K562 (cell line): ENCODE data around the gene RFWD3. TPM values are rescaled to one million over a fixed set of nuclear protein-coding genes. Genes with fewer than 3 reads are reported as not detected.

Experiments
- CHD1 ChIP-seq: fragments of 200-600 bp; sonication (generic); IDR thresholded peaks from one replicate; pipeline ENCODE4 v1.6.1; 2012; ENCODE audit warnings: mild to moderate bottlenecking, moderate library complexity, low read length, inconsistent platforms
- DPF2 ChIP-seq: fragments of 450-650 bp; IDR thresholded peaks from 2 replicates; pipeline ENCODE4 v1.6.1; 2016
- E4F1 ChIP-seq: fragments of 250-450 bp; sonication (Bioruptor Pico); IDR thresholded peaks from 2 replicates; pipeline ENCODE4 v1.5.0; 2021; ENCODE audit warnings: mild to moderate bottlenecking, borderline replicate concordance
- ESRRA ChIP-seq: fragments of 450-650 bp; IDR thresholded peaks from 2 replicates; pipeline ENCODE4 v1.6.1; 2014; ENCODE audit warnings: low read depth, mild to moderate bottlenecking, moderate library complexity, borderline replicate concordance
- EWSR1 ChIP-seq: fragments of 450-650 bp; IDR thresholded peaks from 2 replicates; pipeline ENCODE4 v1.6.1; 2018; ENCODE audit warnings: borderline replicate concordance, mild to moderate bottlenecking, low read depth, moderate library complexity; ENCODE audit not compliant: partially characterized antibody
- ILK ChIP-seq: fragments of 450-650 bp; IDR thresholded peaks from 2 replicates; pipeline ENCODE4 v1.6.1; 2016; ENCODE audit warnings: missing genetic modification characterization, low read depth, mild to moderate bottlenecking, missing compliant biosample characterization, moderate library complexity, borderline replicate concordance
- NFXL1 ChIP-seq: fragments of 450-650 bp; formaldehyde crosslinking; IDR thresholded peaks from 2 replicates; pipeline ENCODE4 v1.4.0; 2021; ENCODE audit warnings: mild to moderate bottlenecking
- NR2C1 ChIP-seq, 2 experiments: fragments of 450-650 bp; IDR thresholded peaks; 2 replicates each; pipeline ENCODE4 v1.6.1; 2017; ENCODE audit warnings: mild to moderate bottlenecking in 2 of 2, antibody characterized with exemption in 1 of 2, inconsistent platforms in 1 of 2, missing compliant biosample characterization in 1 of 2, missing genetic modification characterization in 1 of 2
- NR4A1 ChIP-seq, 2 experiments: fragments of 250-450 bp in 1 of 2; fragments of 450-650 bp in 1 of 2; sonication (Bioruptor Pico) in 1 of 2; IDR thresholded peaks; 2 replicates each; pipeline versions ENCODE4 v1.4.0 to v1.6.1; 2016 to 2020; ENCODE audit warnings: mild to moderate bottlenecking in 2 of 2, missing compliant biosample characterization in 1 of 2, missing genetic modification characterization in 1 of 2, moderate library complexity in 1 of 2
- PYGO2 ChIP-seq: fragments of 450-650 bp; IDR thresholded peaks from 2 replicates; pipeline ENCODE4 v1.6.1; 2016; ENCODE audit warnings: mild to moderate bottlenecking, missing genetic modification characterization, moderate library complexity, missing compliant biosample characterization
- RHOXF2B ChIP-seq: fragments of 250-450 bp; sonication (Bioruptor Pico); conservative IDR thresholded peaks from 2 replicates; pipeline ENCODE4 v1.5.1; 2021
- SRSF1 ChIP-seq: fragments of 200-400 bp; formaldehyde crosslinking; IDR thresholded peaks from 2 replicates; pipeline ENCODE4 v1.6.1; 2017; ENCODE audit warnings: mild to moderate bottlenecking, low read depth, low read length, moderate library complexity
- SRSF3 ChIP-seq: fragments of 200-400 bp; formaldehyde crosslinking; IDR thresholded peaks from 2 replicates; pipeline ENCODE4 v1.6.1; 2016; ENCODE audit warnings: mild to moderate bottlenecking, low read length, moderate library complexity; ENCODE audit not compliant: insufficient read depth
- TAF15 ChIP-seq: fragments of 200-400 bp; formaldehyde crosslinking; IDR thresholded peaks from 2 replicates; pipeline ENCODE4 v1.6.1; 2017; ENCODE audit warnings: mild to moderate bottlenecking, low read depth, low read length, moderate library complexity
- TAL1 ChIP-seq: fragments of 450-650 bp; IDR thresholded peaks from 2 replicates; pipeline ENCODE4 v1.6.1; 2016; ENCODE audit warnings: mild to moderate bottlenecking
- TCF3 ChIP-seq: sonication (generic); formaldehyde crosslinking; IDR thresholded peaks from 2 replicates; pipeline ENCODE4 v1.4.0; 2020; ENCODE audit warnings: mild to moderate bottlenecking, missing genetic modification reagents
- TFE3 ChIP-seq: fragments of 450-650 bp; formaldehyde crosslinking; IDR thresholded peaks from 2 replicates; pipeline ENCODE4 v1.4.0; 2020; ENCODE audit warnings: mild to moderate bottlenecking, mixed read lengths
- ZEB2 ChIP-seq: fragments of 450-650 bp; IDR thresholded peaks from 2 replicates; pipeline ENCODE4 v1.6.1; 2016
- ZNF239 ChIP-seq: fragments of 250-450 bp; sonication (Bioruptor Pico); IDR thresholded peaks from 2 replicates; pipeline ENCODE4 v1.4.0; 2020; ENCODE audit warnings: mild to moderate bottlenecking
- ZNF584 ChIP-seq: fragments of 200-800 bp; sonication (Bioruptor generic); IDR thresholded peaks from 2 replicates; pipeline ENCODE4 v1.6.1; 2016; ENCODE audit warnings: low read depth, mild to moderate bottlenecking, missing genetic modification characterization, missing compliant biosample characterization
- ZNF695 ChIP-seq: fragments of 450-650 bp; formaldehyde crosslinking; IDR thresholded peaks from 2 replicates; pipeline ENCODE4 v1.4.0; 2020; ENCODE audit warnings: mild to moderate bottlenecking, moderate library complexity
- polyA plus RNA-seq, 8 experiments: library from polyadenylated mRNA; depleted of rRNA in 4 of 8; stranded (reverse) in 5 of 8; unstranded in 3 of 8; fragments of >200 nt; fragmentation: Nextera tagmentation in 2 of 8; fragmentation: Illumina TruSeq in 1 of 8; extraction: Ambion mirVana in 2 of 8; extraction: Trizol in 1 of 8; gene quantifications; 2 replicates each; pipeline versions ENCODE4 v1.2.1 to v1.2.3, GENCODE V29; 2011 to 2014; ENCODE audit warnings: inconsistent platforms in 1 of 8, missing spikeins in 1 of 8
- total RNA-seq, 7 experiments: library from RNA; depleted of rRNA in 6 of 7; stranded (reverse); fragments of >200 nt in 6 of 7; fragmentation: Illumina TruSeq in 2 of 7; extraction: Trizol in 2 of 7; gene quantifications; 2 replicates each; pipeline versions ENCODE4 v1.2.1 to v1.2.3, GENCODE V29; 2011 to 2021; ENCODE audit warnings: low replicate concordance in 1 of 7
- TF ChIP-seq, protein P1 (sequence below): fragments of 250-450 bp; sonication (Bioruptor Pico); IDR thresholded peaks from 2 replicates; pipeline ENCODE4 v1.8.0; 2022; ENCODE audit warnings: moderate library complexity, mild to moderate bottlenecking, inconsistent platforms

The RFWD3 gene
- total and polyA plus RNA-seq, 9 of the 15 experiments (the other 6 are each of a cell fraction or from before 2014, with no cell fraction given) = 20.8 to 121 (median 79.0) TPM

GRCh38 chr16:74606521-74607309 lies 60.0 kb downstream of the RFWD3 start, which contains the start of gene GLG1 (continued):
- TF ChIP-seq E4F1 (CRISPR knock-in tag) = no peak
- TF ChIP-seq PYGO2 = no peak
- TF ChIP-seq TFE3 (CRISPR knock-in tag) = no peak
- TF ChIP-seq ILK (tag) = no peak
- TF ChIP-seq, protein P1, sequence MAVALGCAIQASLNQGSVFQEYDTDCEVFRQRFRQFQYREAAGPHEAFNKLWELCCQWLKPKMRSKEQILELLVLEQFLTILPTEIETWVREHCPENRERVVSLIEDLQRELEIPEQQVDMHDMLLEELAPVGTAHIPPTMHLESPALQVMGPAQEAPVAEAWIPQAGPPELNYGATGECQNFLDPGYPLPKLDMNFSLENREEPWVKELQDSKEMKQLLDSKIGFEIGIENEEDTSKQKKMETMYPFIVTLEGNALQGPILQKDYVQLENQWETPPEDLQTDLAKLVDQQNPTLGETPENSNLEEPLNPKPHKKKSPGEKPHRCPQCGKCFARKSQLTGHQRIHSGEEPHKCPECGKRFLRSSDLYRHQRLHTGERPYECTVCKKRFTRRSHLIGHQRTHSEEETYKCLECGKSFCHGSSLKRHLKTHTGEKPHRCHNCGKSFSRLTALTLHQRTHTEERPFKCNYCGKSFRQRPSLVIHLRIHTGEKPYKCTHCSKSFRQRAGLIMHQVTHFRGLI (CRISPR knock-in tag) = no peak
- TF ChIP-seq CHD1 = peak; percentile 92
- TF ChIP-seq SRSF1 = no peak
- TF ChIP-seq RHOXF2B (CRISPR knock-in tag) = no peak
- TF ChIP-seq ZNF239 (CRISPR knock-in tag) = no peak
- no peak for TF ChIP-seq ZNF584 (CRISPR knock-in tag)
- TF ChIP-seq ESRRA = peak; percentile 67; the same call in 1 of the 2 replicates
- no peak for TF ChIP-seq TCF3 (CRISPR knock-in tag)
- no peak for TF ChIP-seq EWSR1
- no peak for TF ChIP-seq TAF15
- no peak for TF ChIP-seq NR4A1 (CRISPR knock-in tag; IDR thresholded peaks at IDR 0.05)
- TF ChIP-seq NR4A1 (tag; IDR thresholded peaks at IDR 0.05) = no peak
- TF ChIP-seq ZEB2 = no peak; the same call in 1 of the 2 replicates
- TF ChIP-seq TAL1 = no peak
- no peak for TF ChIP-seq DPF2
- no peak for TF ChIP-seq NFXL1
- no peak for TF ChIP-seq ZNF695 (CRISPR knock-in tag)
- no peak for TF ChIP-seq NR2C1 (IDR thresholded peaks at IDR 0.05)
- TF ChIP-seq NR2C1 (tag; IDR thresholded peaks at IDR 0.05) = no peak
- no peak for TF ChIP-seq SRSF3
